ENCODE measurements around the gene PUSL1. TPM values are rescaled to one million over a fixed set of nuclear protein-coding genes. Genes with fewer than 3 reads are reported as not detected.

Gene PUSL1
- total and polyA plus RNA-seq, 2 of the 4 experiments (the other 2 are of a cell fraction): 10.9 to 33.0 TPM

DNA sequence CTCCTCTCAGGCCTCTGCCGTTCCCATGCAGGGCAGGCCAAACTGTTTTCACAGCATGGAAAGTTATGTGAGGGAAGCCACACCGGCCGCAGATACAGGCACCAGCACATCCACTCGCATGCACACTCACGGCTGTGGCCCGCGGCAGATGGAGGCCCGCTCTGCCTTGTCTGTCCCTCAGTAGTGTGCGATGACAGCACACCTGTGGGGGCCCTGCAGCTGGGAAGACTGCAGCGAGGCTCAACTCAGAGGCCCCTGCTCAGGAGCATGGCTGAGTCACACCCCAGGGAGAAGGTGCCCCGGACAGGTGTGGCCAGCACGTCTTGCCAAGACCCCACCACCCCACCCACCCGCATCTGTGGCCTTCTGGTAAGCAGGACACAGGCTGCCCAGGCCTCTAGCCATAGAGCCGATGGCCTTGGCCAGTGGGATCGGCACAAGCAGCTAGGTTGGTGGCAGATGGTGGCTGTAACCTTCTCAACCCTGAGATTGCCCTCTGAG is 33.4 kb upstream of the PUSL1 start:
- H3K14ac ChIP-seq (replicated peaks; ENCODE audit: low read depth, low read length): peak overlapping the region; percentile 79; the same call in 1 of the 2 replicates
- H3K9ac ChIP-seq (ENCODE audit: low read depth, low read length): no peak overlapping the region
- 89% methylated on average over 5 of the region's 15 CpGs; no CpG with 5 or more reads in 1 of the 2 experiments for WGBS, 2 experiments (ENCODE audit: extremely low coverage in 2 of 2, insufficient read length in 1 of 2)
- DNase-seq (no peak), ATAC-seq (ENCODE audit: low read depth) (no peak)
- CTCF ChIA-PET: interaction anchor here (1.2 kb wide), 1 partner anchor 15 kb away, joined by 5 read pairs; no protein-coding TSS in a partner anchor
- H2BK15ac ChIP-seq (ENCODE audit: low read depth, low read length): peak overlapping the region; percentile 87; the same call in 2 of the 3 replicates
- H4K91ac ChIP-seq (ENCODE audit: insufficient read depth, low read depth, low read length): peak overlapping the region; percentile 80
- H3K9me1 ChIP-seq (ENCODE audit: insufficient read depth, low read length): peaks cover 27% of the 10 kb centered on the region
- H3K23ac ChIP-seq (ENCODE audit: low read depth, low read length): peak overlapping the region; percentile 89; the same call in 1 of the 2 replicates
- H3K4me2 ChIP-seq (ENCODE audit: low read depth, low read length): peak overlapping the region; percentile 96
- peak overlapping the region; percentile 95 for H2AK5ac ChIP-seq (ENCODE audit: low read depth, low read length)
- peaks cover 8 to 46% of the 10 kb centered on the region in 2 experiments; a peak in 3 of 4 replicates for H3K79me1 ChIP-seq (ENCODE audit: low read depth in 1 of 2, low read length in 2 of 2)
- POLR2A ChIA-PET (ENCODE audit: unreplicated experiment): no interaction called here
- peak overlapping the region; percentile 98 for H2BK5ac ChIP-seq (ENCODE audit: low read depth, low read length, poor library complexity, severe bottlenecking)
- peak overlapping the region; percentile 90 for H2BK20ac ChIP-seq (ENCODE audit: low read depth, low read length)
- dilution Hi-C loops (cut with HindIII; ENCODE audit: low sequenced_read_pairs, unreplicated experiment): no loop called here
- intact Hi-C loops (cut with micrococcal nuclease): no loop called here
- peaks cover 22% of the 10 kb centered on the region for H4K20me1 ChIP-seq (ENCODE audit: insufficient read depth, low read length)
- peak overlapping the region; percentile 44 for H2BK120ac ChIP-seq (ENCODE audit: low read depth, low read length)
- no peak overlapping the region for H3K4me3 ChIP-seq (ENCODE audit: insufficient read depth, low read depth, low read length)
- H4K5ac ChIP-seq (ENCODE audit: low read depth, low read length): peak overlapping the region; percentile 66; the same call in 1 of the 2 replicates
- H3K9me3 ChIP-seq (ENCODE audit: control insufficient read depth, insufficient read depth, low read length): no peaks in the 10 kb centered on the region
- H3K4ac ChIP-seq (ENCODE audit: low read depth, low read length): peak overlapping the region; percentile 90
- peak overlapping the region; percentile 99 for H2AK9ac ChIP-seq (replicated peaks; ENCODE audit: low read depth, low read length, poor library complexity)
- H4K8ac ChIP-seq (ENCODE audit: low read depth in 2 of 2, low read length in 2 of 2): peak overlapping the region; percentile 91 to 96; a peak in 3 of 4 replicates
- peak overlapping the region; percentile 98 for H2AFZ ChIP-seq (replicated peaks; ENCODE audit: low read length, poor library complexity)
- no peak overlapping the region for H3K18ac ChIP-seq (ENCODE audit: low read depth, low read length)
- no TSS peak for BruUV-seq (replicated peaks)
- H3K27ac ChIP-seq (ENCODE audit: insufficient read depth, low read length): peak overlapping the region; percentile 98
- no peak for TF ChIP-seq MAFK (IDR thresholded peaks at IDR 0.05; ENCODE audit: low read depth, low read length)
- TF ChIP-seq RCOR1 (IDR thresholded peaks at IDR 0.05; ENCODE audit: insufficient replicate concordance, low read length): no peak
- TF ChIP-seq, protein P1, sequence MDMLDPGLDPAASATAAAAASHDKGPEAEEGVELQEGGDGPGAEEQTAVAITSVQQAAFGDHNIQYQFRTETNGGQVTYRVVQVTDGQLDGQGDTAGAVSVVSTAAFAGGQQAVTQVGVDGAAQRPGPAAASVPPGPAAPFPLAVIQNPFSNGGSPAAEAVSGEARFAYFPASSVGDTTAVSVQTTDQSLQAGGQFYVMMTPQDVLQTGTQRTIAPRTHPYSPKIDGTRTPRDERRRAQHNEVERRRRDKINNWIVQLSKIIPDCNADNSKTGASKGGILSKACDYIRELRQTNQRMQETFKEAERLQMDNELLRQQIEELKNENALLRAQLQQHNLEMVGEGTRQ (IDR thresholded peaks at IDR 0.05; ENCODE audit: low read depth, low read length): no peak
- no peak for TF ChIP-seq POLR2A (IDR thresholded peaks at IDR 0.05; ENCODE audit: low read depth, low read length)
- TF ChIP-seq, protein P2, sequence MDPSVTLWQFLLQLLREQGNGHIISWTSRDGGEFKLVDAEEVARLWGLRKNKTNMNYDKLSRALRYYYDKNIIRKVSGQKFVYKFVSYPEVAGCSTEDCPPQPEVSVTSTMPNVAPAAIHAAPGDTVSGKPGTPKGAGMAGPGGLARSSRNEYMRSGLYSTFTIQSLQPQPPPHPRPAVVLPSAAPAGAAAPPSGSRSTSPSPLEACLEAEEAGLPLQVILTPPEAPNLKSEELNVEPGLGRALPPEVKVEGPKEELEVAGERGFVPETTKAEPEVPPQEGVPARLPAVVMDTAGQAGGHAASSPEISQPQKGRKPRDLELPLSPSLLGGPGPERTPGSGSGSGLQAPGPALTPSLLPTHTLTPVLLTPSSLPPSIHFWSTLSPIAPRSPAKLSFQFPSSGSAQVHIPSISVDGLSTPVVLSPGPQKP (IDR thresholded peaks at IDR 0.05; ENCODE audit: borderline replicate concordance, low read depth, low read length): no peak
- no peak for TF ChIP-seq MAZ (IDR thresholded peaks at IDR 0.05; ENCODE audit: borderline replicate concordance, low read depth, low read length)
- no peak for TF ChIP-seq CEBPB (IDR thresholded peaks at IDR 0.05; ENCODE audit: low read depth, low read length)
- TF ChIP-seq SMC3 (IDR thresholded peaks at IDR 0.05; ENCODE audit: low read depth, low read length): no peak
- no peak for TF ChIP-seq MXI1 (IDR thresholded peaks at IDR 0.05; ENCODE audit: borderline replicate concordance, low read depth, low read length)
- TF ChIP-seq RAD21 (IDR thresholded peaks at IDR 0.05; ENCODE audit: low read length): no peak
- no peak for TF ChIP-seq BHLHE40 (IDR thresholded peaks at IDR 0.05; ENCODE audit: low read depth, low read length)
- in situ Hi-C loops (cut with MboI; ENCODE audit: low sequenced_read_pairs): no loop called here
- H3K56ac ChIP-seq (ENCODE audit: extremely low read depth, insufficient read depth, low read length): no peak overlapping the region
- peaks cover 18% of the 10 kb centered on the region for H3K36me3 ChIP-seq (ENCODE audit: control insufficient read depth, insufficient read depth, low read length)
- peaks cover 38% of the 10 kb centered on the region for H3K4me1 ChIP-seq (ENCODE audit: control insufficient read depth, insufficient read depth, low read length)
- no peaks in the 10 kb centered on the region for H3K27me3 ChIP-seq (ENCODE audit: control insufficient read depth, insufficient read depth, low read length)
